Measurements from ENCODE around the gene RUSC1. TPM values are rescaled to one million over a fixed set of nuclear protein-coding genes. Genes with fewer than 3 reads are reported as not detected.

RUSC1 gene
- 29.9 and 30.1 TPM in 2 replicates for total RNA-seq

- no peaks in the 10 kb centered on the region for H3K9me3 Mint-ChIP-seq
- peaks cover 33% of the 10 kb centered on the region for H3K4me1 Mint-ChIP-seq
- no peaks in the 10 kb centered on the region for H3K27me3 Mint-ChIP-seq
- peak within 1 kb of the TSS; percentile 91 for H3K4me3 Mint-ChIP-seq
- DNase-seq: peak; percentile 95
- H3K27ac Mint-ChIP-seq: peak within 1 kb of the TSS; percentile 25
- intact Hi-C loops (cut with micrococcal nuclease): loop anchor here (5.0 to 10.0 kb wide), 5 partner anchors 114 to 426 kb away; partner anchors contain the start of genes CKS1B, KRTCAP2, MTX1 and SHC1
- H3K36me3 Mint-ChIP-seq (ENCODE audit: low read depth): peaks cover 37% of the 10 kb centered on the region
Measured at GRCh38 chr1:155320661-155321617, at the start of gene RUSC1. Gene RUSC1 (plus strand): TSS chr1:155320894. CDS start chr1:155321774, 880 bp downstream.

GRCh38 chr1:155272466-155273342, 48.0 kb upstream of the RUSC1 start:
- Mint-ChIP-seq H3K9me3 (no peaks in the 10 kb centered on the region), H3K27me3 (no peaks in the 10 kb centered on the region), H3K4me1 (peaks cover 37% of the 10 kb centered on the region), H3K4me3 (peak overlapping the region; percentile 100), H3K27ac (peak overlapping the region; percentile 98), H3K36me3 (ENCODE audit: low read depth) (peaks cover 44% of the 10 kb centered on the region)
- intact Hi-C loops (cut with micrococcal nuclease): loop anchor here (1.0 to 10.0 kb wide), 3 partner anchors 10 to 322 kb away; partner anchors contain the start of gene SCAMP3
- DNase-seq: no peak

- Mint-ChIP-seq H3K4me3 (peak within 1 kb of the TSS; percentile 100), H3K9me3 (no peaks in the 10 kb centered on the region), H3K4me1 (peaks cover 34% of the 10 kb centered on the region), H3K27ac (peak within 1 kb of the TSS; percentile 98), H3K36me3 (ENCODE audit: low read depth) (peaks cover 35% of the 10 kb centered on the region), H3K27me3 (no peaks in the 10 kb centered on the region)
- DNase-seq: peak; percentile 99
- intact Hi-C loops (cut with micrococcal nuclease): loop anchor here (1.0 to 10.0 kb wide), 3 partner anchors 11 to 321 kb away; partner anchors contain the start of gene SCAMP3
Measured at GRCh38 chr1:155273343-155274245, 47.1 kb upstream of the RUSC1 start, which contains the start of gene CLK2. Gene CLK2 (minus strand): TSS chr1:155273504. CDS start chr1:155270977, 2,527 bp downstream.

GRCh38 chr1:155277070-155277901, 43.4 kb upstream of the RUSC1 start, which contains the start of gene HCN3:
Gene HCN3 (plus strand): TSS chr1:155277463. CDS start chr1:155277591, 128 bp downstream.
- Mint-ChIP-seq H3K4me3 (peak within 1 kb of the TSS; percentile 75), H3K36me3 (ENCODE audit: low read depth) (peaks cover 8% of the 10 kb centered on the region), H3K27ac (peak within 1 kb of the TSS; percentile 34), H3K9me3 (no peaks in the 10 kb centered on the region), H3K27me3 (no peaks in the 10 kb centered on the region), H3K4me1 (peaks cover 25% of the 10 kb centered on the region)
- intact Hi-C loops (cut with micrococcal nuclease): loop anchor here (1.0 to 10.0 kb wide), 4 partner anchors 15 to 318 kb away; partner anchors contain the start of gene SCAMP3
- DNase-seq: peak; percentile 98

GRCh38 chr1:155277902-155278688, 42.6 kb upstream of the RUSC1 start:
- no peaks in the 10 kb centered on the region for H3K9me3 Mint-ChIP-seq
- no peak overlapping the region for H3K27ac Mint-ChIP-seq

GRCh38 chr1:155278689-155279160, 42.0 kb upstream of the RUSC1 start:
- no peaks in the 10 kb centered on the region for H3K36me3 Mint-ChIP-seq (ENCODE audit: low read depth)
- DNase-seq: no peak
- peak overlapping the region; percentile 29 for H3K4me3 Mint-ChIP-seq
- peaks cover 15% of the 10 kb centered on the region for H3K4me1 Mint-ChIP-seq
- intact Hi-C loops (cut with micrococcal nuclease): loop anchor here (1.0 to 10.0 kb wide), 2 partner anchors 30 to 316 kb away; partner anchors contain the start of gene FDPS
- no peak overlapping the region for H3K27ac Mint-ChIP-seq
- H3K27me3 Mint-ChIP-seq: no peaks in the 10 kb centered on the region
- no peaks in the 10 kb centered on the region for H3K9me3 Mint-ChIP-seq

More at GRCh38 chr1:155277902-155278688, 42.6 kb upstream of the RUSC1 start:
- Mint-ChIP-seq H3K27me3 (no peaks in the 10 kb centered on the region), H3K36me3 (ENCODE audit: low read depth) (peaks cover 1% of the 10 kb centered on the region), H3K4me1 (peaks cover 20% of the 10 kb centered on the region), H3K4me3 (peak overlapping the region; percentile 75)
- intact Hi-C loops (cut with micrococcal nuclease): loop anchor here (1.0 to 10.0 kb wide), 5 partner anchors 16 to 317 kb away; partner anchors contain the start of genes FDPS and SCAMP3
- DNase-seq: peak; percentile 93

- Mint-ChIP-seq H3K4me3 (no peak overlapping the region), H3K27ac (no peak overlapping the region), H3K36me3 (ENCODE audit: low read depth) (no peaks in the 10 kb centered on the region)
Measured at GRCh38 chr1:155279268-155279667, 41.4 kb upstream of the RUSC1 start.

GRCh38 chr1:155282488-155283091, 38.1 kb upstream of the RUSC1 start:
- no peak overlapping the region for H3K27ac Mint-ChIP-seq
- H3K36me3 Mint-ChIP-seq (ENCODE audit: low read depth): no peaks in the 10 kb centered on the region
- H3K4me1 Mint-ChIP-seq: no peaks in the 10 kb centered on the region
- no peaks in the 10 kb centered on the region for H3K9me3 Mint-ChIP-seq
- no peaks in the 10 kb centered on the region for H3K27me3 Mint-ChIP-seq
- no peak for DNase-seq
- intact Hi-C loops (cut with micrococcal nuclease): no loop called here
- no peak overlapping the region for H3K4me3 Mint-ChIP-seq

More at GRCh38 chr1:155279268-155279667, 41.4 kb upstream of the RUSC1 start:
- DNase-seq: no peak
- intact Hi-C loops (cut with micrococcal nuclease): loop anchor here (10.0 kb wide), 1 partner anchor 316 kb away; no protein-coding TSS in a partner anchor
- Mint-ChIP-seq H3K9me3 (no peaks in the 10 kb centered on the region), H3K4me1 (peaks cover 12% of the 10 kb centered on the region), H3K27me3 (no peaks in the 10 kb centered on the region)

- H3K9me3 Mint-ChIP-seq: no peaks in the 10 kb centered on the region
- DNase-seq: no peak
- no peak overlapping the region for H3K4me3 Mint-ChIP-seq
- H3K27ac Mint-ChIP-seq: no peak overlapping the region
- H3K4me1 Mint-ChIP-seq: no peaks in the 10 kb centered on the region
- no peaks in the 10 kb centered on the region for H3K27me3 Mint-ChIP-seq
- H3K36me3 Mint-ChIP-seq (ENCODE audit: low read depth): no peaks in the 10 kb centered on the region
- intact Hi-C loops (cut with micrococcal nuclease): no loop called here
Measured at GRCh38 chr1:155284476-155284875, 36.2 kb upstream of the RUSC1 start.

- intact Hi-C loops (cut with micrococcal nuclease): no loop called here
- Mint-ChIP-seq H3K9me3 (no peaks in the 10 kb centered on the region), H3K27me3 (peaks cover 1% of the 10 kb centered on the region), H3K27ac (no peak overlapping the region), H3K4me1 (no peaks in the 10 kb centered on the region), H3K36me3 (ENCODE audit: low read depth) (no peaks in the 10 kb centered on the region), H3K4me3 (no peak overlapping the region)
- no peak for DNase-seq
Measured at GRCh38 chr1:155285063-155285462, 35.6 kb upstream of the RUSC1 start.

GRCh38 chr1:155285631-155286044, 35.1 kb upstream of the RUSC1 start:
- no peaks in the 10 kb centered on the region for H3K36me3 Mint-ChIP-seq (ENCODE audit: low read depth)
- no peaks in the 10 kb centered on the region for H3K4me1 Mint-ChIP-seq
- H3K27ac Mint-ChIP-seq: no peak overlapping the region
- intact Hi-C loops (cut with micrococcal nuclease): no loop called here
- no peak for DNase-seq
- peaks cover 3% of the 10 kb centered on the region for H3K27me3 Mint-ChIP-seq
- H3K4me3 Mint-ChIP-seq: no peak overlapping the region
- no peaks in the 10 kb centered on the region for H3K9me3 Mint-ChIP-seq

Data from activated CD4-positive, alpha-beta T cell treated with anti-CD3 and anti-CD28 coated beads, Interleukin-2, amount 10 ng/mL, durations not matched to agents 24 days and 14 days (primary cell).